GM18520 (cell line): Measurements from ENCODE around the gene DLEC1.

Experiments
- ATAC-seq: cut with Tn5 transposase; IDR thresholded peaks from one replicate; pipeline ENCODE4 v1.9.1; 2021; ENCODE audit not compliant: unreplicated experiment

DLEC1 gene

GRCh38 chr3:38002291-38002876, 36.6 kb upstream of the DLEC1 start:
- ATAC-seq, result no peak

GRCh38 chr3:38002940-38003339, 36.1 kb upstream of the DLEC1 start:
- no peak for ATAC-seq

- ATAC-seq, result no peak
Observed at GRCh38 chr3:38003371-38003816, 35.6 kb upstream of the DLEC1 start.

GRCh38 chr3:38003817-38004414, 35.1 kb upstream of the DLEC1 start:
- ATAC-seq, result no peak

- ATAC-seq, result no peak
Observed at GRCh38 chr3:38004415-38005075, 34.5 kb upstream of the DLEC1 start.

GRCh38 chr3:38005076-38006020, 33.7 kb upstream of the DLEC1 start:
- no peak for ATAC-seq

GRCh38 chr3:38006031-38006430, 33.0 kb upstream of the DLEC1 start:
- no peak for ATAC-seq

GRCh38 chr3:38006445-38006995, 32.5 kb upstream of the DLEC1 start:
- ATAC-seq, result no peak

- no peak for ATAC-seq
Observed at GRCh38 chr3:38007754-38008090, 31.3 kb upstream of the DLEC1 start.

GRCh38 chr3:38008191-38008701, 30.8 kb upstream of the DLEC1 start:
- ATAC-seq, result no peak

- ATAC-seq, result no peak
Observed at GRCh38 chr3:38008971-38009580, 29.9 kb upstream of the DLEC1 start.

- no peak for ATAC-seq
Observed at GRCh38 chr3:38009807-38010591, 29.0 kb upstream of the DLEC1 start.

GRCh38 chr3:38011111-38011510, 27.9 kb upstream of the DLEC1 start:
- ATAC-seq, result no peak

- no peak for ATAC-seq
Observed at GRCh38 chr3:38015485-38015884, 23.5 kb upstream of the DLEC1 start.

GRCh38 chr3:38015984-38016383, 23.0 kb upstream of the DLEC1 start:
- no peak for ATAC-seq

- no peak for ATAC-seq
Observed at GRCh38 chr3:38016410-38016809, 22.6 kb upstream of the DLEC1 start.

- no peak for ATAC-seq
Observed at GRCh38 chr3:38016847-38017444, 22.1 kb upstream of the DLEC1 start.

GRCh38 chr3:38017445-38018295, 21.3 kb upstream of the DLEC1 start:
- ATAC-seq, result no peak
